Tibial nerve (tissue), 4 donors: ENCODE results near the gene RTL10. TPM values are rescaled to one million over a fixed set of nuclear protein-coding genes. Genes with fewer than 3 reads are reported as not detected.

ENCODE experiments used
- DNase-seq, 2 donors: peaks; one replicate each; pipeline ENCODE4 v3.0.0-alpha.2; 2019; ENCODE audit warnings: low spot score in 2 of 2
- H3K27ac ChIP-seq, 4 donors: fragments of 200-600 bp; sonication (generic) in 3 of 4; one replicate each; pipeline ENCODE4 v1.5.1; 2017 to 2019; ENCODE audit warnings: mild to moderate bottlenecking in 1 of 4
- H3K27me3 ChIP-seq, 2 donors: fragments of 200-600 bp; sonication (generic) in 1 of 2; one replicate each; pipeline versions ENCODE4 v1.5.1 to v1.6.0; 2017 to 2019
- H3K36me3 ChIP-seq, 3 donors: fragments of 200-600 bp; sonication (generic); one replicate each; pipeline ENCODE4 v1.5.1; 2018 to 2019
- H3K4me1 ChIP-seq, 4 donors: fragments of 200-600 bp; sonication (generic) in 3 of 4; one replicate each; pipeline ENCODE4 v1.5.1; 2017 to 2019
- H3K4me3 ChIP-seq, 4 donors: fragments of 200-600 bp; sonication (generic) in 3 of 4; one replicate each; pipeline ENCODE4 v1.5.1; 2017 to 2019; ENCODE audit warnings: mild to moderate bottlenecking in 1 of 4, moderate library complexity in 1 of 4
- H3K9me3 ChIP-seq, 4 donors: fragments of 200-600 bp; sonication (generic) in 3 of 4; one replicate each; pipeline ENCODE4 v1.5.1; 2017 to 2019
- EP300 ChIP-seq, 2 donors: sonication (generic); formaldehyde crosslinking; IDR thresholded peaks; one replicate each; pipeline ENCODE4 v1.6.1; 2017; ENCODE audit warnings: antibody characterized with exemption in 2 of 2, mild to moderate bottlenecking in 1 of 2
- POLR2A ChIP-seq, 2 donors: fragments of 450-650 bp; IDR thresholded peaks; one replicate each; pipeline ENCODE4 v1.6.1; 2017; ENCODE audit warnings: antibody characterized with exemption in 2 of 2, mild to moderate bottlenecking in 2 of 2, moderate library complexity in 2 of 2
- WGBS, 2 donors: methylation state at CpG; one replicate each; pipeline ENCODE4 v1.1.5; 2018; 5-methylcytosine and 5-hydroxymethylcytosine counted together
- total RNA-seq, 4 donors: library from RNA; depleted of rRNA; stranded (reverse); fragments of >200 nt; gene quantifications; one replicate each; pipeline ENCODE4 v1.1.0, GENCODE V29; 2016
- TF ChIP-seq, protein P1 (sequence below), 5 experiments: fragments of 200-600 bp in 3 of 5; fragments of 450-650 bp in 2 of 5; sonication (generic) in 3 of 5; IDR thresholded peaks; one replicate each; pipeline ENCODE4 v1.5.1; 2016 to 2019; ENCODE audit warnings: antibody characterized with exemption in 5 of 5, mild to moderate bottlenecking in 3 of 5, moderate library complexity in 2 of 5

RTL10 gene
- total RNA-seq, 4 donors from 2014 or later, result 10.2 to 13.3 (median 11.4) TPM

DNA sequence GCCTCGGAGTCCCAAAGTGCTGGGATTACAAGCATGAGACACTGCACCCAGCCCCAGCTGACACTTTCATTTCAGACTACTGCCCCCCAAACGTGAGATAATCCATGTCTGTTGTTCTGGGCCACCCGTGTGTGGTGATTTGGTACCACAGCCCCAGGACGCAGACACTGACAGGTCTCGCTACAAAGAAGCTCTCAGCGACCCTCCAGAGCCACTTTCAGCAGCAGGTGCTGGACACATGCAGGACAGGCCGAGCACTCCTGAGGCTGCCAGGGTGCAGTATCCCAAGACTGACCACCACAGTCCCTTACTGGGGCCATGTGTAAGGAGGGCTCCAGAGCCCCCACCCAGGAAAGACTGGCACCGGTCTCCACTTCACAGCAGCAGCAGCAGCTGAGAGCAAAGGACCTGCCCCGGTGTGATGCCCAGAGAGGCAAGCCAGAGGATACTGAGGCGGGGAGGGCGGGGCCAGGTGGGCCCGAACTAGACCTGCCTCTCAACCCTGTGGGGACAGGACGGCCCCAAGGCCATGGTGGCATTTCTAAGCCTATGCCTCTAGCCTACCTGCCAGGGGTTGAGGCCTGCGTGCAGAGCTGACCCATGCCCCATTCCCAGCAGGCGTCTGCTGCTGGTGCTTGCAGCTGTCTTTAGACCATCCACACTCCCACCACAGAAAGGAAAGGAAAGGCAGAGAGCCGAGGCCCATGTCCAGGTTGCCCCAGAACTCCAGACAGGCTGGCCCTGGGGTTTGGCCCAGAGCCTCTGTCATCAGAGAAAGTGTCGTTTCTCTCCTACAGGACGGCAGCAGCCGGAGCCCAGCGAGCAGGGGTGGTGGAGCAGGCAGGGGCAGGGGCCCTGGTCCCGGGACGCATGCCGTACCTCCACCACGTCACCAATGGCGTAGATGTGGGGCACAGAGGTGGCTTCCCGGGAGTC, 28.0 kb upstream of the RTL10 start:
- Histone ChIP-seq H3K27me3 (no peaks in the 10 kb centered on the region), H3K4me3 (no peak overlapping the region), H3K9me3 (no peaks in the 10 kb centered on the region), H3K27ac (peak overlapping the region in 3 of 4 donors; percentile 25 to 79 (median 73)), H3K4me1 (peaks cover 0 to 61% (median 16%) of the 10 kb centered on the region in 4 donors), H3K36me3 (peaks cover 0 to 31% (median 0%) of the 10 kb centered on the region in 3 donors)
- TF ChIP-seq, protein P1, sequence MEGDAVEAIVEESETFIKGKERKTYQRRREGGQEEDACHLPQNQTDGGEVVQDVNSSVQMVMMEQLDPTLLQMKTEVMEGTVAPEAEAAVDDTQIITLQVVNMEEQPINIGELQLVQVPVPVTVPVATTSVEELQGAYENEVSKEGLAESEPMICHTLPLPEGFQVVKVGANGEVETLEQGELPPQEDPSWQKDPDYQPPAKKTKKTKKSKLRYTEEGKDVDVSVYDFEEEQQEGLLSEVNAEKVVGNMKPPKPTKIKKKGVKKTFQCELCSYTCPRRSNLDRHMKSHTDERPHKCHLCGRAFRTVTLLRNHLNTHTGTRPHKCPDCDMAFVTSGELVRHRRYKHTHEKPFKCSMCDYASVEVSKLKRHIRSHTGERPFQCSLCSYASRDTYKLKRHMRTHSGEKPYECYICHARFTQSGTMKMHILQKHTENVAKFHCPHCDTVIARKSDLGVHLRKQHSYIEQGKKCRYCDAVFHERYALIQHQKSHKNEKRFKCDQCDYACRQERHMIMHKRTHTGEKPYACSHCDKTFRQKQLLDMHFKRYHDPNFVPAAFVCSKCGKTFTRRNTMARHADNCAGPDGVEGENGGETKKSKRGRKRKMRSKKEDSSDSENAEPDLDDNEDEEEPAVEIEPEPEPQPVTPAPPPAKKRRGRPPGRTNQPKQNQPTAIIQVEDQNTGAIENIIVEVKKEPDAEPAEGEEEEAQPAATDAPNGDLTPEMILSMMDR (IDR thresholded peaks at IDR 0.05), result no peak
- TF ChIP-seq POLR2A (IDR thresholded peaks at IDR 0.05) (no peak), EP300 (IDR thresholded peaks at IDR 0.05) (no peak)
- WGBS, 2 donors, result 83% methylated on average over 19 to 20 of the region's 26 CpGs
- DNase-seq, result peak in 1 of 2 donors; percentile 3

DNA sequence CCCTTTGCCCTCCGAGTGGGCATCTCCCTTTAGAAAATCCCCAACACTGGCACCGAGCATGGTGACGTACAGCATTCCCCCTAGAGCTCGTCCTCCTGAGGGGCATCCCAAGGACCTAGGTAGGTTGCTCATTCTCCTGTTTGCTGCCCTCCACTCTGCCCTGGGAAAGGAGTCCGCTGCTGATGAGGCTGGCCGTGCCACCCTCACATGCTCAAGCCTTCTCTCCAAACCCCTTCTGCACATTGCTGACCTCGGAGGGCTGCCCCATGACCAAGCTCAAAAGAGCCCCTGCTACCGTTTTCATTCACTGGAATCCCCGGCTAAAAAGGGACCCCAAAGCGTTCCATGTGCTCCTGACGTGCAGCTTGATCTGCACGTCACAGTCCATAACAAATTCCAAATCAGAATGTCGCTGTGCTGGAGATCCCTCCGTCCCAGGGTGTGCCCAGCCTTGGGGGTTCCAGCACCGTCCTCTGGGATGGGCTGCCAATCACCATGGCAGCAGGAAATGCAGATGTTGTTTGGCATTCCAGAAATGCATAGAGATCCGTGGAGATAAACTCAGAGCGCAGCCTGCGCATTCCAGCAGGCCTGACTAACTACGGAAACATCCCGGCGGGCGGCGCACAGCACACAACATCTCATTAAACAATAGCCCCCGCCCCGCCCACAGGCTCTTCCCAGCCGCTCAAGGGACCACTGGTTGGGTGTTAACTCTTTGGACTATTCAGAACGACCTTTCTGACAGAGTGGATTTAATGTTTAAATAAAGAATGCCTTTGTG, 26.3 kb upstream of the RTL10 start:
- peaks cover 0 to 66% (median 12%) of the 10 kb centered on the region in 4 donors for H3K4me1 ChIP-seq
- H3K27me3 ChIP-seq, result no peaks in the 10 kb centered on the region
- 28 to 36% methylated on average over 25 to 27 of the region's 27 CpGs for WGBS, 2 donors
- H3K36me3 ChIP-seq, result peaks cover 0 to 26% (median 0%) of the 10 kb centered on the region in 3 donors
- H3K4me3 ChIP-seq, result peak overlapping the region; percentile 5 to 38 (median 12)
- DNase-seq, result peak; percentile 34 to 38
- no peaks in the 10 kb centered on the region for H3K9me3 ChIP-seq
- TF ChIP-seq EP300 (IDR thresholded peaks at IDR 0.05) (peak in 1 of 2 donors; percentile 62), POLR2A (IDR thresholded peaks at IDR 0.05) (no peak)
- TF ChIP-seq, protein P1 (IDR thresholded peaks at IDR 0.05), result peak in 1 of 5 experiments; percentile 6
- peak overlapping the region; percentile 25 to 79 (median 56) for H3K27ac ChIP-seq

DNA sequence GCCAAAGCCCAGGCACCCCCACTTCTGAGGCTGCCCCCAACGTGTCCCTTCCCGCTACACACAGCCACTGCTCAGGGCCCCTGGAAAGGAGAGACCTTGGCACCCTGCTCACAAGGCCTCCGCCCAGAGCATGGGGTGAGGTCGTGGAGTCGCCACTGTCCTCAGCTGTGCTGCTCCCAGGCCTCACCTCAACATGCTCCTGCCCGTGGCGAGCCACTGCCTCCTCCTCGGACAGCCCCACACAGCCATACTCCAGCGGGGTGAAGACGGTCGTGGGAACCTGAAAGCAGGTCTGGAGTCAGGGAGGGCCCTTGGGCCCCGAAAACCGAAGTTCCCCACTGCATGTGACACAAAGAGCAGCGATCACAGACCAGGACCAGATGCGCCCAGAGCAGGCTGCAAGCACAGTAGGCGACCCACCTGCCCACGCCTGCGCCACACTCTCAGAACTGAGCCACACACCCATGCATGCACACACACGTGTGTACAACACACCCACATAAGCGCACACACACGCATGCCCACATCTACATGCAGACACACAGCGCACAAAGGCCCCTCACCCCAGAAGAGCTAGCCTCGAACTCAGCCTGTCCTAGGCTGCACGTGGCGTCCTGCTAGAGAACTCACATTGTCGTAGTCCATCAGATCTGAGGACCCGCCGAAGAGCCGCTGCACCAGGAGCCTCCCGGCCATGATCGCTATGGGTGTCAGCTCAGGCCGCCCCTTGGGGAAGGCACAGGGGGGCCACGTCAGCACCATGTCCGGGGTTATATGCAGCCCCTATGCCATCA, 25.5 kb upstream of the RTL10 start:
- Histone ChIP-seq H3K36me3 (peaks cover 0 to 33% (median 0%) of the 10 kb centered on the region in 3 donors), H3K4me3 (peak overlapping the region in 3 of 4 donors; percentile 12 to 38 (median 13)), H3K9me3 (no peaks in the 10 kb centered on the region), H3K4me1 (peaks cover 0 to 70% (median 12%) of the 10 kb centered on the region in 4 donors), H3K27me3 (no peaks in the 10 kb centered on the region), H3K27ac (peak overlapping the region; percentile 25 to 79 (median 56))
- DNase-seq, result peak in 1 of 2 donors; percentile 10
- WGBS, 2 donors, result 70 to 77% methylated on average over 25 to 28 of the region's 34 CpGs
- TF ChIP-seq EP300 (IDR thresholded peaks at IDR 0.05), result no peak
- TF ChIP-seq, protein P1 (IDR thresholded peaks at IDR 0.05), result no peak
- TF ChIP-seq POLR2A (IDR thresholded peaks at IDR 0.05), result no peak

DNA sequence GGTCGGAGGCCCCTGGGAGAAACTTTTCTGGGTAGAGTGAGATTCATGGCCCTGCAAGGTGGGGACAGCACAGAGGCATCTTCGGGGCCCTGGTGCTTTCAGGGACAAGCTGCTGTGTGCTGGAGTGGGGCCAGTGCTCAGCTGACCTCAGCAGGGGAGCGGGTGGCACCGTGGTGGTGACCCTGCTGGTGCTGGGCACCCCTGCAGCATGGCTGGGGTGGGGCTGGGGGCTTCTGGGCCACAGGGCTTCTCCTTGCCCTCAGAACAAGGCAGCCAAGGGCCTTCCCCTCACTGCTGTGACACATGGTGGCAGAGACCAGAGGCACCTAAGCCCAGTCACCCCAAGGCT, 24.9 kb upstream of the RTL10 start:
- WGBS, 2 donors, result 68% methylated on average over 4 of the region's 4 CpGs; no CpG with 5 or more reads in 1 of the 2 donors
- no peak for TF ChIP-seq POLR2A (IDR thresholded peaks at IDR 0.05)
- TF ChIP-seq EP300 (IDR thresholded peaks at IDR 0.05), result no peak
- TF ChIP-seq, protein P1 (IDR thresholded peaks at IDR 0.05), result no peak
- H3K4me1 ChIP-seq, result peaks cover 0 to 76% (median 13%) of the 10 kb centered on the region in 4 donors
- H3K9me3 ChIP-seq, result no peaks in the 10 kb centered on the region
- H3K4me3 ChIP-seq, result peak overlapping the region in 1 of 4 donors; percentile 38
- H3K36me3 ChIP-seq, result peaks cover 0 to 39% (median 0%) of the 10 kb centered on the region in 3 donors
- peak overlapping the region in 3 of 4 donors; percentile 38 to 79 (median 73) for H3K27ac ChIP-seq
- H3K27me3 ChIP-seq, result no peaks in the 10 kb centered on the region
- peak in 1 of 2 donors; percentile 3 for DNase-seq
